Activated CD4-positive, alpha-beta T cell treated with anti-CD3 and anti-CD28 coated beads, Interleukin-2, amount 50 U/mL, for 1 hour (primary cell): ENCODE measurements around the gene LIMD2.
"Not testable (repeated sequence)": the region's sequence is repeated elsewhere in the genome, so short reads cannot be mapped to it uniquely, and the experiment has no call there.

Experiments used
- DNase-seq: peaks from one replicate; pipeline ENCODE4 v3.0.0-alpha.2; 2020

LIMD2 gene

DNA sequence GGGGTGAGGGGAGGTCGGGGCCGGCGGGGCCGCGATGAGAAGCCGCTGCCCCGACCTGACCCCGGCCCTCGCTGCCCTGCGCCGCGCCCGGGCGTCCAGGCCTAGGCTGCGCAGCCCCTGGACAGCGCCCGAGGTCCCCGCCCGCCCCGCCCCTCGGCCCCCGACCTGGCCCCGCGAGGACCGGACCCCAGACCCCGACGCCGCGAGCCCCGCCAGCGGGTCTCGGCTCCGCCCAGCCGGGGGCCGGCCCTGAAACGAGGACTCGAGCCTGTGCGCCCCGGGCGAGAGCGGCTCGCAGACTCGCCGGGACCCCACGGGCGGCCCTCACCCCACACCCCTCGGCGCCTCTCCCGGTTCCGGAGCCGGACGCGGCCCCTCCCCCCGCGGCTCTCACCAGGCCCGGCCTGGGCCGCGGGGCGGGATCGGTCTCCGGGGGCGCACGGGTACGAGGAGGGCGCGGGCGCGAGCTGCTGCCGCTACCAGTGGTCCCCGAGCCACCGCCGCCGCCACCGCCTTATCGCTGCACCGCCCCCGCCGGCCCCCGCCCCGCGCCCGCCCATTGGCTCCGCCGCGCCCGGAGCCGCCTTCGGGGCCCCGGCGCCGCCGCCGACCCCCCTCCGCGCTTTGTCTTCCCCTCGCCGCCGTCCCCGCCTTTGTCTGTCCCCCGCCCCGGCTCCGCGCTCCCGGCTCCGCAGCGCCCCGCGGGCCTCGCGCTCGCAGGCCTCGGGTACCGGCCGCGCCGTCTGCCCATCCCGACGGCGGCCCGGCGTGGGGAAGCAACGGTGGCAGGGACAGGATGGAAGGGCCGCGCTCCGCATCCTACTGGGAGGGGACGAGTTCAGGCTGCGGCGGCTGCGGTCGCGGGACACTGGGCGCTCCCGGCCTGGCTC, at the start of gene LIMD2:
Gene LIMD2 (minus strand): TSS at position 488 of the 890 bp plus-strand sequence. CDS start 827 bp downstream, outside the sequence.
- peak; percentile 86 for DNase-seq

DNA sequence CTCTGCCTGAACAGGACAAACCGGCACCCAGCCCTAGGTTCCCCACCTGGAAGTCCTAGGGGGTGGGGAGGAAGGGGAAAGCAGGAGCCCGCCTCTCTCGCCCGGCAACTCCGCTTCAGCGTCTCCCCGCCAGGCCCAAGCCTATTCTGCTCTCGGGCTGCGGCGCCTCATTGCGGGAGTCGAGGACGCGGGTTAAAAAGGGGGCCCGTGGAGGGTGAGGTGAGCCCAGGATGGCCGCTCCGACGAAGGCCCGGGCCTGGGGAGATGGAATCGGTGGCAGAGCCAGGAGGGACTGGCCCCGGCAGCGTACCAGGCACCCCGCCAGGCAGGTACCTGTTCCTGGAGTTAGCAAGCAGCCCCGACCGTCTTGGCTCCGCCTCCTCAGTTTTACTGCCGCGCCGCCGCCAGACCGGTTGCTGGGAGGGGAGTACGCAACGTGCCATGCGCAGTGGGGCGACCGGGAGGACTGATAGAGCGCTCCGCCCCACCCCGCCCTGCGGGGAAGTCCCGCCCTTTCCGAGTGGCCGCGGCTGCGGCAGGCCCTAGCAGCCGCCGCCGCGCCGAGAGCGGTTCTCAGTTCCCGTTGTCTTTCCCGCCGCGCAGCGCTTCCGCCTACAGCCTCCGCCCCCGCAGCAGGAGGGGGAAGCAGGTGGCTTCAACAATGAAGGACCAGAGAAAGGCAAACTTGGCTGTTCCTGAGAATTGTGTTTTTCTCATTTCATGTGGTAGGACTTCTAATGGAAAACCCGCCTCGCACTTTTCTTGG, 41.7 kb upstream of the LIMD2 start, which contains the start of gene STRADA:
Gene STRADA (minus strand): TSS at position 392 of the 766 bp plus-strand sequence. CDS start 13,430 bp downstream, outside the sequence.
- peak; percentile 99 for DNase-seq

DNA sequence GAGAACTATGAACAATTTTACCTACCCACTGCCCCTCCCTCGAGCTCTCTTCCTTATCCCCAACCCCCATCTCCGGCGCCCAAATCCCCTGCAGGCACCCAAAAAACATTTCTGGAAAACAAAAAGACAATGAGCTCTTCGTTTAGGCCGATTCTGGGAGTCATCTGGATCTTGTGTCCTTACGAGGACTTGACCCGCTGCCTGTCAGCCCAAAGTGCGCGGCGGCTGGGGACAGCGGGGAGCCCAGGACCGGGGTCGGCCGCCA, 41.1 kb upstream of the LIMD2 start:
- DNase-seq, result no peak

DNA sequence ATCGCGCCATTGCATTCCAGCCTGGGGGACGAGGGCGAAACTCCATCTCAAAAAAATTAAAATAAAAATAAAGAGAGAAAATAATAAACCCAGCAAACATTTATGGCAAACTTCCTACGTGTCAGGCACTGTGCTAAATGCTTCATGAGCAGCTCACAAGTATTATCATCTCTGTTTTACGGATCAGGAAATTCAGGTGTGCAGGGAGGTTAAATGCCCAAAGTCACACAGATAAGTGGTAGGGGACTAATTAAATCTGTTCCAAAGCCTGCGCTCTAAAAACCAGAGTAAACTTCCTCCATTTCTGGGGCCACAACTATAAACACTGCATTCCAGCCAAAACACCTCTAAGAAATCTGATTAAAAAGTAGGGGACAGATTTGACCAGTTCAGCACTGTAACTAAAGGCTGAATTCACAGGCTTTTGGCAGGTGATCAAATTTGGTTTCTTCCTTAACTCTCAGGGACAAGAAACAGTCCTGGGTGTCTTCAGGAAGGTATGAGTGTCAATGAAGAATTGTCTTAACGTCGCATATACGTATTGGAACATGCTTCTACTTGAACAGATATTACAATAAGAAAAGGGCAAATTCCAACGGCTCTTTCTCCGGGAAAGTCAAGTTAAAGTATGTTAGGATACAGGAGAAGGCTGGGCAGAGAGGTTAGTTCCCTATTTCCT, 40.7 kb upstream of the LIMD2 start:
- no peak for DNase-seq

DNA sequence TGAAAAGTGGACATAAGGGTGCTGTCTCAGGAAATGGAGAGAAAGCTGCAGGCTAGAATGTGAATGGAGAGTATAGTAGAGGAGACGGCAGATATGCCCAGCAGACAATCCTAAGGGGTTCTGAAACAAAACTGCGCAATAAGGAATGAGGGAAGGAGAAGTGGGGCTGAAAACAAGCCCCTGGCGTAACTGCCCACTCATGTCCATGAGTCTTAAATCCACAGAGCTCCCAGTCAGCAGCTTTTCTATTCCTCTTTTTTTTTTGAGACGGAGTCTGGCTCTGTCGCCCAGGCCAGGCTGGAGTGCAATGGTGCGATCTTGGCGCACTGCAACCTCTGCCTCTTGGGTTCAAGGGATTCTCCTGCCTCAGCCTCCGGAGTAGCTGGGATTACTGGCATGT, 35.8 kb upstream of the LIMD2 start:
- no peak for DNase-seq

DNA sequence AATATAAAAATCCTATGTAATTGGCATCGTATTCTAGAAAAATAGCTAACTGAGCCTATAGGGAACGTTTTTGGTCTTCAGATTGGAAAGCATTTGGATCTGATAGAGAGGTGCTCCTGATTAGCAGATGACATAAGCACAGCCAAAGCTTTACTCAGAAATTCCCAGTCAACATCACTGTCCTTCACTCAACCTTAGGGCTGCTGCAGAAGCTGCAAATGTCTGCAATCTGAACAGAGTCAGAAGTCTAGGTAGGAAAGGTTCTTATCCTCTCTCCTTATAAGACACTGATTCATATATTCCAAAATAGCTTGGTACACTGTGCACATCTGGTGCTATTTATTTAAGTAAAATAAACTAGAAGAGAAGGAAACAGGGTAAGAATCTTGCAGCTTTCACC, 22.5 kb upstream of the LIMD2 start:
- no peak for DNase-seq

DNA sequence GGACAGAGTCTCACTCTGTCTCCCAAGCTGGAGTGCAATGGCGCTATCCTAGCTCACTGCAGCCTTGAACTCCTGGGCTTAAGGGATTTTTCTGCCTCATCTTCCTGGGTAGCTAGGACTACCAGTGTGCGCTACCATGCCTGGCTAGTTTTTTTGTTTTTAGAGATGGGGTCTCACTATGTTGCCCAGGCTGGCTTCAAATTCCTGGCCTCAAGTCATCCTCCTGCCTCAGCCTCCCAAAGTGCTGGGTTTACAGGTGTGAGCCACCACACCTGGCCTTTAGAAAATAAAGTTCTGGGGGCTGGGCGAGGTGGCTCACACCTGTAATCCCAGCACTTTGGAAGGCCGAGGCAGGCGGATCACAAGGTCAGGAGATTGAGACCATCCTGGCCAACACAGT, 20.3 kb upstream of the LIMD2 start:
- DNase-seq, result not testable (repeated sequence)

DNA sequence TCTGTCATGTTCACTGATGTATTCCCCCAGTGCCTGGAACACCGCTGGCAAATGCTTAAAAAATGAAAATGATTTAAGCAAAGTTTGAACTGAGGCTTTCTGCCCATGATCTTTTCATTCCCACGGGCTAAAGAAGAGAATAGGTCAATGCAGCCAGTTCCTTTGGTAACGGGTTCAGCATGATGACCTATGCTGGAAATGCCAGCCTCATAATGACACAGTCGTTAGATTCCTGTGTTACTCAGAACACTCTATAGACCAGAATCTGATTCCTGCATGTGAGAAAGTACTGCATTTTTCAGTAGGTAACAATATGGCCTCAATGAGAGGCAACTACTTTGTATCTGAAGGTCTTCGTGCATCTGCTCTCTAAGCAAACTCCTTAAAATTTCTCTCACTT, 19.1 kb upstream of the LIMD2 start:
- DNase-seq, result no peak

DNA sequence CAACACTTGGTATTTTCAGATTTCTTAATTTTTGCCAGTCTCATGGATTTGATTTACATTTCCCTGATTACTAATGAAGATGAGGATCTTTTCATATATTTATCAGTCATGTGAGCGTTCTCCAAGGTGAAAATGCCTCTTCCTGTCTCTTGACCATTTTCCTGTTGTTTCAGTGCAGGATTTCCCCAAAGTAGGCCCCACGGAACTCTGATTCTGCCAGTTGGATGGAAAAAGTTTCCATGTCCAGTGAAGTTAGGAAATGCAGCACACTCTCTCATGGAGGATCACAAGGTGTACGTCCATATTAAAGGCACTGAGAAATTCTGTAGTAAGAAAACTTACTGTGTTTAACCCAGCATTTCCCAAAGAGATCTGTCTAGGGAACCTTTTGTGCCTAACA, 16.5 kb upstream of the LIMD2 start:
- DNase-seq, result no peak

DNA sequence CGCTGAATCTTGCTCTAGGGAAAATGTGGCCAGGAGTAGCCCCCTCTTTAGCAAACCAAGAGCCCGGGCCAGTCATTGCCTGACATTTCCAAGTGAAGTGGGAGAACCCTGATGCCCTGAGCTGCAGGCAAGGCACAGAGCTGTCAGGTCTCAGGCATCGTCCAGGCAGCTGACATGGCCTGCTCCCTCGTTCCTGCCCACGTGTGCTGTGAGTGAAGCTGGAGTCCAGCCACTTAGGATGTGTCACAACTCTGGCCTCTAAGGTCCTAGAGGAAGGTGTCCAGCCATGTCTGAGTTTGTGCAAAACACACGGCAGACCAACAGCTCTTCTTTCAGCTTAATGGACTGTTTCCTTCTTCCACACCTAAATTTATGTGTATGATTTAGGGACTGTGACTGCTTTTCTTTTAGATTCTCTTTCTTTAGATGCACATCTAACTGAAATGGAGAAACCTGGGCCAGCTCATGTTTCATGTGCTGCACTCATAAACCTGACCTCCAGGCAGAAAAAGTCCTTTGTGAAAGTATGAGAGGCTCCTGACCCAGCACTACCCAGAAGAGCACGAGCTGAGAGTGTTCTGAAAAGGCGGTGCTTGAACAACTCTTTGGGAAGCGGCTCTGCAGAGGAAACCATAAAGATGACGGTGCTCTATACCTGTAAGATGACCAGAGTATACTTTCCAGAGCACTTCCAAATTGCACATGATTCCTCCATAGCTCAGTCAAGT, 14.8 kb upstream of the LIMD2 start:
- no peak for DNase-seq

DNA sequence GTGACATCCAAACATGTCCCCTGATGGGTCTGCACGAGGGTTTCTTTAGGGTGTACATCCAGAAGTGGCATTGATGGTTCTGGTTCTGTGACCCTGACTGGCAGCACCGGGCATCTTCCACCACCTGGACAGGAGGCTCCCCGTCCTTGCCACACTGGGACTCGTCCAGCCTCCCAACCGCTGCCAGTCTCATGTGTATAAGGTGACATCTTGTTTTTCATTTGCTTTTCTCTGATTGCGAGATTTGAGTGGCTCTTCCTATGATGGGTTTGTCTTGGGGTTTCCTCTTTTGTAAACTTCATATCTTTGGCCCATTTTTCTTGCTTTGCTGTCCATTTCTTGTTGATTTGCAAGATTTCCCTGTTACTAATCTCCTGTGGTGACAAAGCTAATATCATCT, 9.2 kb upstream of the LIMD2 start:
- DNase-seq, result no peak

DNA sequence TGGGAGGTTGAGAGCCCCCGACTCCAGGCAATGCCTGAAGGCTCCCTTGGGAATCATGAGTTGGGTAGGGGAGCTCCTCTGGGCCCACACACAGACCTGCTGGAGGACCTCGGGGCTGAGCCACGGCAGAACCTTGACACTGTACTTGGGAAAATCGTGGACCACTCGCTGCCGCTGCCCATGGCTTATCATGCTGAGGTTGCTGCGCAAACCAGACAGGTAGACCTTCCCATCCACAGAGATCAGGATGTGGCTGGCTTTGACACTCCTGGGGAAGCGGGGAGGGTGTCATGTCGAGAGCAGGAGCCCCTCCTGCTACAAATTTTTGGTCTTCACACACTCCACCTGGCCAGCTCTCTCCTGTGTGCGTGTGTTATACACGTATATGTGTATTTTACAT, 7.2 kb upstream of the LIMD2 start:
- no peak for DNase-seq

DNA sequence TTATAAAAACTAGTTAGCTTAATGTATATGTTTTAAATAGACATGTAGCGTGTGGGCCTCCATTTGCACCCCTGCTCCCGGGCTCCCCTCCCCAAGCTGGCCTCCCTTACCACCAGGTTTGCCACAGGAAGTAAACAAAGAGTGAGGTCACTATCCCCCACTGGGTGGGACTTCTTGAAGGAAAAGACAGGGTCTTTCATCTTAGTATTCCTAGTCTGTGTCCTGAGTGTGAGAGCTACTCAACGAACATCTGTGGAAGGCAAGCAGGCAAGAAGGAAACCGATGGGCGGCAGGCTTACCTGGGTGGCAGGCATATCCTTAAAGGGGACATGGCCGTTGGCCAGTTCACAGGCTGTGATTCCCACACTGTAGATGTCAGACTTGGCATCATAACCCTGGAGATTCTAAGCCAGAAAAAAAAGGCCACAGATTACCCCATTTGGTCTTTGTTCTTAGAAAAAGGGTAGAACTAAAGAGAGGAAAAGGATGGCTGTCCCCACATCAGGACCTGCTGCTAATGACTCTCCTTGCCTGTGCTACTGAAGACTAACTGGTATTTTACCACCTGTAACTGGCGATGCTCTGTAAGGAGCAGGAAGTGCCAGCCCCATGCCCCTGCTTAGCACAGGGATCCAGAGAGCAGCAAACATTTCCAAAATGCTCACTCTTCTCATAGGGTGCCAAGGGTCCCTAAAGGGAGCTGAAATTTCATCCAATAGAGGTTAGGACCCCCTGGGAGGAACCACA, 6.6 kb upstream of the LIMD2 start:
- no peak for DNase-seq

DNA sequence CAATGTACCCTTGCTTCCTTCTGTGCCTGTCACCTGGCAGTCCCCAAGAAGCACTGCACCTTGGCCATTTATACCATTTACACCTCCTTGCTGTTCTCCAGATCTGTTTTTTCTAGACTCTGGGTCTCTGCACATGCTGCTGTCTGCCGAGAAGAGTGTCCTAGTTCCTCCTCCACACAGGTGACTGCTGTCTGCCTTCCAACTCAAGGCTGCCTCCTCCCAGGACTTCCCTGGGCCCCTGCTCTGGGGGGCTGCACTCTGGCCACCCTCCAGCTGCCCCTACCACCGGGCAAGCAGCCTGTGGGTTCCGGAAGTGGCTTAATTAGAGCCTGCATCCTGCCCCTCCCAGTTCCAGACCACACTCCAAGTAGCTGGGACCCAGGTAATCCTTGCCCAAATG, 5.7 kb upstream of the LIMD2 start:
- DNase-seq, result no peak

DNA sequence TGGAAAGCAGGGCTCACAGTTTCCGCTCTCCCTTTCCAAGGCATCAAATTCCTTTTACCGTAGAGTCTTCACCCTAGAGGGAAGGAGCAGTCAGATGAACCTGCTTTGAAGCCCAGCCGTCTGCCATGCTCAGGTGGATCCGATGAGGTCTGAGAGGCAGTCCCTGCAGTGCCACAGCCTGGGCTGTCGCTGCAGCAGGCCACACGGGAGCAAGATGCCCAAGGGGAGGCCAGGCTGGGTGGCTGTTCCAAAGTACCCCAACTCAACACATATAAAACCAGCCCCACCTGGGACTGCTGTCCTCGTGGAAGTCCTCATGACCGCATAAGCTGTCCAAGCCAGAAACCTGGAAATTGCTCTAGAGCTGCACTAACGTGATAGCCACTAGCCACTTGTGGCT, 4.9 kb upstream of the LIMD2 start:
- no peak for DNase-seq

DNA sequence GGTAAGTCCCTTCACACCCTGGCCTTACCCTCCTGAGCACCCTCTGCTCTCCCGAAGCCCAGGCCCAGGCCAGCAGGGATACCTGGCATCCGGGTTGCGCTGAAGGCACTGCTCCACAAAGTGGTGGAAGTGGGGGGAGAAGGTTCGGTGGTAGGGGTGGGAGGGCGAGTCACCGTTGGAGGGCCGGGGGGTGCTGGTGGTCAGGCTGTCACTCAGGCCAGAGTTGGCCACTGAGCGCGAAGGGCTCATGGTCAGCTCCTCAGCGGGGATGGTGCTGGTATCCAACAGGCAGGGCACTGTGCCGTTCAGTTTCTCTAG, 4.3 kb upstream of the LIMD2 start:
- DNase-seq, result no peak

DNA sequence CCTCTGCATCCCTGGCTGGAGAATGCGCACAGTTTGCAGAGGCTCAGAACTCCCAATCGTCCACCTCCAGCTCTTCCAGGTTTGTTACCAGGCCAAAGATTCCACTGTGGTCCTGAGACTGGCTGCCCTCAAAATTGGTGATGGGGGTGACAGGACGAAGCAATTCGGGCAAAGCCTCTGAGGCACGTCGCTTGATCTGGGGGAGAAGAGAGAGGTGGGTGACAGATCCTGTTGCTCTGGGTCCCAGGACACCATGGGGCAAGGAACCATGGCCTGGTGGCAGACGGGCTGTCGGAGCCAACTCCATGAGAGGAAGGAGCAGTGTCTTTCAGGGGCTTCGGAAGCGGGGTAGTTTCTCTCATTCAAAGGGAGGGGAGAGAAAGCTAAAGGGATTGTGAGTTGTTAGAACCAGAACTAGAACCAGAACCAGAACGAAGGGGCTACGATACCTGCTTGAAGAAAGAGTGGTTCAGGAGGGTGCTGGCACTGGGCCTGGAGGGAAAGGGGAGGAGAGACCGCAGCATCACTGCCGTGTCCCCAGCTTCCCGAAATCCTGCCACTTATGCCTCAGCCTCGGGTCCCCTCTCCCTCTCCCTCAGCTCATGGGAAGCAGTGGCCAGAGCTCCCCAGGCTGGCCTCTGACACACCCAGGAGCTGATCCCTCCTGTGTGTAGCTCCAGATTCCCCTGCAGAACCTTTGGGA, 3.8 kb upstream of the LIMD2 start:
- no peak for DNase-seq

DNA sequence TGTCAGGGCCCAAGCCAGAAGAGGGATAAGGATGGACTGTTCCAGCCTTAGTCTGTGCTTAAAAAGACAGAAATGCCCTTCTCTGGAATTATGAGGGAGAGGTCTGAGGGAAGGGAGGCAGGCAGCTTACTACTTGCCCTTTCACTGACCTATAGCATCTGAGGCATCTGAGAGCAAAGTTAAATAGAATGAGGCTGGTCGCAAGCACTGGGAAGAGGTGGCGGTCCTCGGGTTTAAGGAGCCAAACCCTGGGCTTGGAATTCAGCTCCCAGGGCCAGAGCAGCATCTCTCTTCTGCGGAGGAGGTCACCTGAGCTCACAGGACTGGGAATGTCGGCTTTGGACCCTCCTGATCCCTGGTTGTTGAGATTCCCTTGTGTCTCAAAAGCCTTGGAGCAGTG, 3.1 kb upstream of the LIMD2 start:
- DNase-seq, result no peak

DNA sequence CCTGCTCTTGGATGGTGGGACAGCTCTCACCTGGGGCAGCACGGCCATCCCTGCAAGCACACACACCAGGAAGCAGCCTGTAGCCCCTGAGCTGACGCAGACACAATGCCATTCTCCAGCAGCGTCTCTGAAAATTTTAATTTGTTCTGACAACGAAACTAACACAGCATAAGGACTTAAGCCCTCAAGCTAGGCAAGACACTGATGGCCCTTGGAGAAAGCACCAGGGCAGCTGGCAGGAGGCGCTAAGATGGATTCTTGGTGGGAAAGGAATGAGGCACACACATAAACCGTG, 2.7 kb upstream of the LIMD2 start:
- no peak for DNase-seq

DNA sequence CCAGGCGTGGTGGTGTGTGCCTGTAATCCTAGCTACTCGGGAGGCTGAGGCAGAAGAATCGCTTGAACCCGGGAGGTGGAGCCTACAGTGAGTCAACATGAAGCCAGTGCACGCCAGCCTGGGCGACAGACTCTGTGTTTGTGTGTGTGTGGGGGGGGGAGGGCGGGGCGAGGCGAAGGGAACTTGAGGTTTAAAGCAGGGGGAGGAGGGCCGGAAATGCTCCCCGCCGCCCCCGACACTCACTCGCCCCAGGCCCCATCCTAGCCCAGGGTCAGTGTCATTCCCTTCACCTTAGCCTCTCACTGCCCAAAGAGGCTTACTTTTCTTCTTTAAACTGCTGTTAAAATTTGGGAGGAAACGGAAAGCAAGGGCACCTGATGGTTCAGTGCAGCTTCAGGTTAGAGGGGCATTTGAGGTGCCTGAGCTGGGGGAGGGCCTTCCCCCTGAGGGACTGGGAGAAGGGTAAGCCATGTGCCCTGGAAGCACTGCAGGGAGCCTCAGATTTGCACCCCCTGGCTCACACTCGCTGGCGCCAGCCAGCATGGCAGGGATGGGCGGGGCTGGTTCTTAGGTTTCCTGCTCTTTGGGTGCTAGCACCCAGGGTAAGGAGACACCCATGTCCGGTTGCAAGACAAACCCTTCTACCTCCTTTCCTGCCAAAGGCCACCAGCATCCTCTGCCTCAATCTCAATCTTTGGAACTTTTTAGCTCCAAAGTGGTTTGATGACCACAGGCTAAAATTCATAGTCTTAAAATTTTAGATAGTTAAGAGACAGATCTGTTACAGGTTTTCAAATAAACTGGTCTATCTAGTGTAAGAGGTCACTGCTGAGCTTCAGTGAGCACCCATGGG, 2.2 kb upstream of the LIMD2 start:
- DNase-seq, result peak; percentile 76

DNA sequence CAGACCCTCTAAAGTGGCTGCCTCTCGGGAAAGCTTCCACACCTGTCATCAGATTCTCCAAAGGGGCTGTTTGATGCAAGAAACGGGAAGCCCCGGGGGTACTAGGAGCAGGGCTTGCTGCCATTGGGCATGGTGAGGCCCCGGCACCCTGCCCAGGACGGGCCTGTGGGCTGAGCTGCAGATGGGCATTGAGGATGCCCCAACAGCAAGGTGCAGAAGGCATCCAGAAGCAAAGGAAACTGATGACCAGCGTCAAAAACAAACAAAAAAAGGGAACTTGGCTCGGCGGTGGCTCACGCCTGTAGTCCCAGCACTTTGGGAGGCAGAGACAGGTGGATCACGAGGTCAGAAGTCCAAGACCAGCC, 1.5 kb upstream of the LIMD2 start:
- no peak for DNase-seq
